MM.1S (cell line): ENCODE results near the gene EMX2.

Experiments
- DNase-seq: peaks from one replicate; pipeline ENCODE4 v3.0.0-alpha.2; 2015
- H2AFZ ChIP-seq: fragments of 300-600 bp; sonication (generic); 2 replicates; pipeline ENCODE4 v1.6.0; 2016; ENCODE audit warnings: antibody characterized with exemption, low read length
- H3F3A ChIP-seq: fragments of 300-600 bp; sonication (generic); 2 replicates; pipeline ENCODE4 v1.6.1; 2016; ENCODE audit warnings: mild to moderate bottlenecking, antibody characterized with exemption, low read length, moderate library complexity, mixed read lengths; ENCODE audit not compliant: insufficient read depth
- H3K27ac ChIP-seq: fragments of 300-600 bp; sonication (generic); 2 replicates; pipeline ENCODE4 v1.5.1; 2016; ENCODE audit warnings: mild to moderate bottlenecking, low read length
- H3K27me3 ChIP-seq: fragments of 300-600 bp; sonication (generic); replicated peaks from 2 replicates; pipeline ENCODE4 v1.6.0; 2016; ENCODE audit warnings: low read length; ENCODE audit not compliant: insufficient read depth
- H3K36me3 ChIP-seq: fragments of 300-600 bp; sonication (generic); replicated peaks from 2 replicates; pipeline ENCODE4 v1.6.1; 2016; ENCODE audit warnings: mild to moderate bottlenecking, low read length, mixed read lengths; ENCODE audit not compliant: insufficient read depth
- H3K4me1 ChIP-seq: fragments of 300-600 bp; sonication (generic); 2 replicates; pipeline ENCODE4 v1.6.1; 2016; ENCODE audit warnings: low read length, mixed read lengths
- H3K4me2 ChIP-seq: fragments of 300-600 bp; sonication (generic); 2 replicates; pipeline ENCODE4 v1.6.0; 2016; ENCODE audit warnings: low read depth, low read length
- H3K4me3 ChIP-seq: fragments of 300-600 bp; sonication (generic); 2 replicates; pipeline ENCODE4 v1.5.1; 2016; ENCODE audit warnings: low read length, mixed read lengths
- H3K79me2 ChIP-seq: fragments of 300-600 bp; sonication (generic); 2 replicates; pipeline ENCODE4 v1.6.1; 2016; ENCODE audit warnings: mixed run types, low read length, mixed read lengths
- H3K9ac ChIP-seq: fragments of 300-600 bp; sonication (generic); 2 replicates; pipeline ENCODE4 v1.6.1; 2016; ENCODE audit warnings: low read length, mixed read lengths
- H3K9me2 ChIP-seq: fragments of 300-600 bp; sonication (generic); replicated peaks from 2 replicates; pipeline ENCODE4 v1.6.1; 2016; ENCODE audit warnings: mild to moderate bottlenecking, low read length, mixed read lengths; ENCODE audit not compliant: insufficient read depth
- H3K9me3 ChIP-seq: fragments of 300-600 bp; sonication (generic); replicated peaks from 2 replicates; pipeline ENCODE4 v1.6.1; 2016; ENCODE audit warnings: mild to moderate bottlenecking, low read length, mixed read lengths; ENCODE audit not compliant: insufficient read depth
- H4K20me1 ChIP-seq: fragments of 300-600 bp; sonication (generic); 2 replicates; pipeline ENCODE4 v1.6.1; 2016; ENCODE audit warnings: mild to moderate bottlenecking, low read length, moderate library complexity, mixed read lengths; ENCODE audit not compliant: insufficient read depth
- CTCF ChIP-seq: fragments of 300-600 bp; sonication (generic); IDR thresholded peaks from 2 replicates; pipeline ENCODE4 v1.5.1; 2016; ENCODE audit warnings: antibody characterized with exemption, low read length, mixed read lengths
- EZH2 ChIP-seq: fragments of 300-600 bp; sonication (generic); optimal IDR thresholded peaks from 2 replicates; pipeline ENCODE3; 2017; ENCODE audit warnings: low read depth, mild to moderate bottlenecking, antibody characterized with exemption, low read length, mixed read lengths
- EZH2phosphoT487 ChIP-seq: fragments of 300-600 bp; sonication (generic); IDR thresholded peaks from 2 replicates; pipeline ENCODE4 v1.6.1; 2018; ENCODE audit warnings: antibody characterized with exemption, low read length

Gene EMX2

GRCh38 chr10:117533507-117534281, 8.9 kb upstream of the EMX2 start:
- H3K4me1 ChIP-seq = no peaks in the 10 kb centered on the region
- peaks cover 22% of the 10 kb centered on the region for H3K27me3 ChIP-seq
- no peak overlapping the region for H2AFZ ChIP-seq
- H3K9me2 ChIP-seq = no peaks in the 10 kb centered on the region
- no peak overlapping the region for H3K27ac ChIP-seq
- no peak overlapping the region for H3K4me3 ChIP-seq
- no peaks in the 10 kb centered on the region for H3F3A ChIP-seq
- DNase-seq = no peak
- H3K9ac ChIP-seq = no peak overlapping the region
- no peaks in the 10 kb centered on the region for H3K9me3 ChIP-seq
- H4K20me1 ChIP-seq = no peaks in the 10 kb centered on the region
- H3K36me3 ChIP-seq = no peaks in the 10 kb centered on the region
- no peaks in the 10 kb centered on the region for H3K79me2 ChIP-seq
- H3K4me2 ChIP-seq = no peak overlapping the region
- no peak for TF ChIP-seq CTCF
- TF ChIP-seq EZH2phosphoT487 = no peak
- no peak for TF ChIP-seq EZH2

GRCh38 chr10:117534321-117535297, 7.9 kb upstream of the EMX2 start:
- H3K4me3 ChIP-seq = no peak overlapping the region
- no peaks in the 10 kb centered on the region for H3K4me1 ChIP-seq
- no peaks in the 10 kb centered on the region for H3K9me3 ChIP-seq
- TF ChIP-seq EZH2phosphoT487 = no peak
- no peak for TF ChIP-seq EZH2
- no peak for TF ChIP-seq CTCF
- no peaks in the 10 kb centered on the region for H3K36me3 ChIP-seq
- no peak for DNase-seq
- H3K27ac ChIP-seq = no peak overlapping the region
- H3K27me3 ChIP-seq = peaks cover 22% of the 10 kb centered on the region
- H2AFZ ChIP-seq = no peak overlapping the region
- no peaks in the 10 kb centered on the region for H3F3A ChIP-seq
- H4K20me1 ChIP-seq = no peaks in the 10 kb centered on the region
- no peak overlapping the region for H3K4me2 ChIP-seq
- H3K9ac ChIP-seq = no peak overlapping the region
- H3K9me2 ChIP-seq = no peaks in the 10 kb centered on the region
- no peaks in the 10 kb centered on the region for H3K79me2 ChIP-seq

- Histone ChIP-seq H3K36me3 (no peaks in the 10 kb centered on the region), H4K20me1 (no peaks in the 10 kb centered on the region), H3K9me2 (no peaks in the 10 kb centered on the region), H2AFZ (no peak overlapping the region), H3K27me3 (peaks cover 22% of the 10 kb centered on the region), H3K9ac (no peak overlapping the region), H3K79me2 (no peaks in the 10 kb centered on the region), H3F3A (no peaks in the 10 kb centered on the region), H3K4me3 (no peak overlapping the region), H3K27ac (no peak overlapping the region), H3K9me3 (no peaks in the 10 kb centered on the region), H3K4me2 (no peak overlapping the region), H3K4me1 (no peaks in the 10 kb centered on the region)
- TF ChIP-seq EZH2phosphoT487 (no peak), EZH2 (no peak), CTCF (no peak)
- DNase-seq = no peak
Measured at GRCh38 chr10:117535298-117536071, 7.1 kb upstream of the EMX2 start.
